HEK293 (cell line): ENCODE measurements around the gene CTNNBL1.

ENCODE experiments used
- BCL11B ChIP-seq: fragments of 450-650 bp; formaldehyde crosslinking; IDR thresholded peaks from 2 replicates; pipeline ENCODE4 v1.5.1; 2016; ENCODE audit warnings: low read depth, missing biosample characterization, missing genetic modification characterization
- INSM2 ChIP-seq: fragments of 450-650 bp; formaldehyde crosslinking; IDR thresholded peaks from 2 replicates; pipeline ENCODE4 v1.5.1; 2016; ENCODE audit warnings: missing biosample characterization, missing genetic modification characterization
- KLF9 ChIP-seq: fragments of 450-650 bp; formaldehyde crosslinking; IDR thresholded peaks from 2 replicates; pipeline ENCODE4 v1.5.1; 2016; ENCODE audit warnings: missing biosample characterization, missing genetic modification characterization, low read depth
- YY1 ChIP-seq: fragments of 450-650 bp; formaldehyde crosslinking; IDR thresholded peaks from 2 replicates; pipeline ENCODE4 v1.5.1; 2018; ENCODE audit warnings: missing biosample characterization, missing genetic modification characterization
- ZBTB49 ChIP-seq: fragments of 450-650 bp; formaldehyde crosslinking; IDR thresholded peaks from 2 replicates; pipeline ENCODE4 v1.5.1; 2016; ENCODE audit warnings: missing biosample characterization, missing genetic modification characterization, low read depth
- ZFHX2 ChIP-seq: fragments of 450-650 bp; formaldehyde crosslinking; conservative IDR thresholded peaks from 2 replicates; pipeline ENCODE4 v1.5.1; 2016; ENCODE audit warnings: missing biosample characterization, missing genetic modification characterization
- ZNF19 ChIP-seq: fragments of 450-650 bp; formaldehyde crosslinking; IDR thresholded peaks from 2 replicates; pipeline ENCODE4; 2016; ENCODE audit warnings: missing biosample characterization, missing genetic modification characterization, low read depth
- ZNF24 ChIP-seq: fragments of 450-650 bp; formaldehyde crosslinking; IDR thresholded peaks from 2 replicates; pipeline ENCODE4 v1.5.1; 2016; ENCODE audit warnings: missing biosample characterization, missing genetic modification characterization
- ZNF549 ChIP-seq: fragments of 450-650 bp; IDR thresholded peaks from 2 replicates; pipeline ENCODE4 v1.5.1; 2018; ENCODE audit warnings: missing biosample characterization, missing genetic modification characterization, mild to moderate bottlenecking, inconsistent platforms, moderate library complexity
- ZNF654 ChIP-seq: fragments of 450-650 bp; formaldehyde crosslinking; IDR thresholded peaks from 2 replicates; pipeline ENCODE4 v1.5.1; 2016; ENCODE audit warnings: low read depth, missing biosample characterization, missing genetic modification characterization
- ZNF776 ChIP-seq: fragments of 450-650 bp; formaldehyde crosslinking; IDR thresholded peaks from 2 replicates; pipeline ENCODE4 v1.5.0; 2017; ENCODE audit warnings: missing biosample characterization, missing genetic modification characterization, borderline replicate concordance
- TF ChIP-seq, protein P1 (sequence below): fragments of 450-650 bp; formaldehyde crosslinking; IDR thresholded peaks from 2 replicates; pipeline ENCODE4 v1.5.1; 2016; ENCODE audit warnings: missing biosample characterization, missing genetic modification characterization
- TF ChIP-seq, protein P2 (sequence below): fragments of 450-650 bp; formaldehyde crosslinking; IDR thresholded peaks from 2 replicates; pipeline ENCODE4 v1.5.1; 2016; ENCODE audit warnings: missing biosample characterization, missing genetic modification characterization, borderline replicate concordance

DNA sequence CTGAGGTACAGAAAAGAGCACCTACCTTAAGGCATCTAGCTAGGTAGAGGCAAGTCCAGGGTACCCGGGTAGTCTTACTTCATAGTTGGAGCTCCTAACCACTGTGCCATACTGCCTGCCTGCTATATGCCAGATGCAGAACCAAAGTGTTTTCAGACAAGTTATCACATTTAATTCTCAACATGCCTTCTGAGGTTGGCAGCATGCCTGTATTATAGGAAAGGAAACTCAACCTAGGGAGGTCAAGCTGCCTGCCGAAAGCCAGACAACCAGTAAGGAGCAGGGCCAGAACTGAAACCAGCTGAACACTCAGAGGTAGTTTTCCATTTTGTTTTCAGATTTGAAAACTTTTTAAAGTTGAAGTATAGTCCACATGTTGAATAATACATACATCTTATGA lies 5.4 kb downstream of the CTNNBL1 start:
- TF ChIP-seq ZNF654 (tag by site-specific recombination), result no peak
- TF ChIP-seq ZBTB49 (tag by site-specific recombination), result no peak
- no peak for TF ChIP-seq ZNF24 (tag by site-specific recombination)
- TF ChIP-seq, protein P1, sequence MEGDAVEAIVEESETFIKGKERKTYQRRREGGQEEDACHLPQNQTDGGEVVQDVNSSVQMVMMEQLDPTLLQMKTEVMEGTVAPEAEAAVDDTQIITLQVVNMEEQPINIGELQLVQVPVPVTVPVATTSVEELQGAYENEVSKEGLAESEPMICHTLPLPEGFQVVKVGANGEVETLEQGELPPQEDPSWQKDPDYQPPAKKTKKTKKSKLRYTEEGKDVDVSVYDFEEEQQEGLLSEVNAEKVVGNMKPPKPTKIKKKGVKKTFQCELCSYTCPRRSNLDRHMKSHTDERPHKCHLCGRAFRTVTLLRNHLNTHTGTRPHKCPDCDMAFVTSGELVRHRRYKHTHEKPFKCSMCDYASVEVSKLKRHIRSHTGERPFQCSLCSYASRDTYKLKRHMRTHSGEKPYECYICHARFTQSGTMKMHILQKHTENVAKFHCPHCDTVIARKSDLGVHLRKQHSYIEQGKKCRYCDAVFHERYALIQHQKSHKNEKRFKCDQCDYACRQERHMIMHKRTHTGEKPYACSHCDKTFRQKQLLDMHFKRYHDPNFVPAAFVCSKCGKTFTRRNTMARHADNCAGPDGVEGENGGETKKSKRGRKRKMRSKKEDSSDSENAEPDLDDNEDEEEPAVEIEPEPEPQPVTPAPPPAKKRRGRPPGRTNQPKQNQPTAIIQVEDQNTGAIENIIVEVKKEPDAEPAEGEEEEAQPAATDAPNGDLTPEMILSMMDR (tag by site-specific recombination), result no peak
- TF ChIP-seq YY1 (tag by site-specific recombination), result no peak
- no peak for TF ChIP-seq KLF9 (tag by site-specific recombination)
- TF ChIP-seq ZNF19 (tag by site-specific recombination), result no peak
- TF ChIP-seq, protein P2, sequence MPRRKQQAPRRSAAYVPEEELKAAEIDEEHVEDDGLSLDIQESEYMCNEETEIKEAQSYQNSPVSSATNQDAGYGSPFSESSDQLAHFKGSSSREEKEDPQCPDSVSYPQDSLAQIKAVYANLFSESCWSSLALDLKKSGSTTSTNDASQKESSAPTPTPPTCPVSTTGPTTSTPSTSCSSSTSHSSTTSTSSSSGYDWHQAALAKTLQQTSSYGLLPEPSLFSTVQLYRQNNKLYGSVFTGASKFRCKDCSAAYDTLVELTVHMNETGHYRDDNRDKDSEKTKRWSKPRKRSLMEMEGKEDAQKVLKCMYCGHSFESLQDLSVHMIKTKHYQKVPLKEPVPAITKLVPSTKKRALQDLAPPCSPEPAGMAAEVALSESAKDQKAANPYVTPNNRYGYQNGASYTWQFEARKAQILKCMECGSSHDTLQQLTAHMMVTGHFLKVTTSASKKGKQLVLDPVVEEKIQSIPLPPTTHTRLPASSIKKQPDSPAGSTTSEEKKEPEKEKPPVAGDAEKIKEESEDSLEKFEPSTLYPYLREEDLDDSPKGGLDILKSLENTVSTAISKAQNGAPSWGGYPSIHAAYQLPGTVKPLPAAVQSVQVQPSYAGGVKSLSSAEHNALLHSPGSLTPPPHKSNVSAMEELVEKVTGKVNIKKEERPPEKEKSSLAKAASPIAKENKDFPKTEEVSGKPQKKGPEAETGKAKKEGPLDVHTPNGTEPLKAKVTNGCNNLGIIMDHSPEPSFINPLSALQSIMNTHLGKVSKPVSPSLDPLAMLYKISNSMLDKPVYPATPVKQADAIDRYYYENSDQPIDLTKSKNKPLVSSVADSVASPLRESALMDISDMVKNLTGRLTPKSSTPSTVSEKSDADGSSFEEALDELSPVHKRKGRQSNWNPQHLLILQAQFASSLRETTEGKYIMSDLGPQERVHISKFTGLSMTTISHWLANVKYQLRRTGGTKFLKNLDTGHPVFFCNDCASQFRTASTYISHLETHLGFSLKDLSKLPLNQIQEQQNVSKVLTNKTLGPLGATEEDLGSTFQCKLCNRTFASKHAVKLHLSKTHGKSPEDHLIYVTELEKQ (tag by site-specific recombination), result no peak
- no peak for TF ChIP-seq ZNF549 (tag by site-specific recombination)
- no peak for TF ChIP-seq ZFHX2
- TF ChIP-seq BCL11B (tag by site-specific recombination), result no peak
- TF ChIP-seq ZNF776, result no peak
- no peak for TF ChIP-seq INSM2 (tag by site-specific recombination)
